HEK293T (cell line): ENCODE data around the gene THSD4.

Experiments used
- BHLHE40 ChIP-seq: fragments of 450-650 bp; IDR thresholded peaks from 2 replicates; pipeline ENCODE4 v1.6.1; 2016; ENCODE audit warnings: mild to moderate bottlenecking, moderate library complexity, borderline replicate concordance
- FOXA1 ChIP-seq: fragments of 450-650 bp; IDR thresholded peaks from 2 replicates; pipeline ENCODE4 v1.6.1; 2016; ENCODE audit warnings: mild to moderate bottlenecking
- PKNOX1 ChIP-seq: fragments of 450-650 bp; IDR thresholded peaks from 2 replicates; pipeline ENCODE4 v1.6.1; 2016
- SP1 ChIP-seq: fragments of 450-650 bp; IDR thresholded peaks from 2 replicates; pipeline ENCODE4 v1.6.1; 2017
- TARDBP ChIP-seq: fragments of 450-650 bp; IDR thresholded peaks from 2 replicates; pipeline ENCODE4 v1.6.1; 2016
- ZNF384 ChIP-seq: fragments of 450-650 bp; IDR thresholded peaks from 2 replicates; pipeline ENCODE4 v1.6.1; 2016

GRCh38 chr15:71444032-71444810, 328.9 kb downstream of the THSD4 start:
- no peak for TF ChIP-seq PKNOX1
- TF ChIP-seq BHLHE40 = no peak
- TF ChIP-seq SP1 = no peak
- TF ChIP-seq ZNF384 = no peak
- no peak for TF ChIP-seq TARDBP
- no peak for TF ChIP-seq FOXA1
